ENCODE data around the gene PIK3R5. TPM values are rescaled to one million over a fixed set of nuclear protein-coding genes. Genes with fewer than 3 reads are reported as not detected.

PIK3R5 gene
- total RNA-seq, 2 experiments from 2014 or later, result 0.76 to 1.5 TPM

DNA sequence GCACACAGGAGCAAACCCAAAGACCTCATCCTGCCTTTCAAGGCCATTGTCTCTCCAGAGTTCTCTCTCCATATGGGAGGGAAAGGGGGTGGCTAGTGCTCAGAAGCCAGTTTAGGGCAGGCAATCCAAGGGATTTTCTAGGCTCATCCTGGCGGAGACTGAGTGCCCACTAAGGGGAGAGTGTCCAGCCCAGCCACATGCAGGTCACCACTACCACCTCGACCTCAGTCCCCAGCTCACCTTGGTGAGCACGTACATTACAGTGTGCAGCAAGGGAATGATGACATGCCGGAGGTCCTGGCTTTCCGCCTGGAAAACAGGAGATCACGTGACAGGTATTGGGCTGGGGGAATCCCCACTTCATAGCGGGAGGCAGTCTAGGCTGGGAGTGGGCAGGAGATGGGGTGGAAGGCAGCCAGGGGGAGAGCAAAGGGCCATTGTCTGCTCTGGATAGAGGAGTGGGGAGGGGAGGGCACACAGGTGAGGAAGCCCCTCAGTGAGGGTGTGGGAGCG lies 127.9 kb downstream of the PIK3R5 start:
- CTCF ChIA-PET (ENCODE audit: unreplicated experiment), result no interaction called here

GRCh38 chr17:8836821-8837562 lies 128.5 kb downstream of the PIK3R5 start:
- Histone ChIP-seq H3K27ac (ENCODE audit: low read depth, low read length, poor library complexity, severe bottlenecking) (no peak overlapping the region), H4K20me1 (ENCODE audit: insufficient read depth, low read length) (no peaks in the 10 kb centered on the region), H2AFZ (ENCODE audit: low read length) (no peak overlapping the region), H3K4me1 (ENCODE audit: insufficient read depth, low read length, poor library complexity, severe bottlenecking) (no peaks in the 10 kb centered on the region), H3K9me3 (ENCODE audit: low read length) (no peaks in the 10 kb centered on the region), H3K79me2 (ENCODE audit: insufficient read depth, low read depth, low read length) (no peaks in the 10 kb centered on the region), H3K9me2 (ENCODE audit: insufficient read depth, low read length) (no peaks in the 10 kb centered on the region), H3K4me2 (ENCODE audit: low read length) (no peak overlapping the region), H3K4me3 (ENCODE audit: low read depth, low read length, poor library complexity, severe bottlenecking) (no peak overlapping the region), H3K36me3 (ENCODE audit: insufficient read depth, low read length) (no peaks in the 10 kb centered on the region)
- TF ChIP-seq, protein P1, sequence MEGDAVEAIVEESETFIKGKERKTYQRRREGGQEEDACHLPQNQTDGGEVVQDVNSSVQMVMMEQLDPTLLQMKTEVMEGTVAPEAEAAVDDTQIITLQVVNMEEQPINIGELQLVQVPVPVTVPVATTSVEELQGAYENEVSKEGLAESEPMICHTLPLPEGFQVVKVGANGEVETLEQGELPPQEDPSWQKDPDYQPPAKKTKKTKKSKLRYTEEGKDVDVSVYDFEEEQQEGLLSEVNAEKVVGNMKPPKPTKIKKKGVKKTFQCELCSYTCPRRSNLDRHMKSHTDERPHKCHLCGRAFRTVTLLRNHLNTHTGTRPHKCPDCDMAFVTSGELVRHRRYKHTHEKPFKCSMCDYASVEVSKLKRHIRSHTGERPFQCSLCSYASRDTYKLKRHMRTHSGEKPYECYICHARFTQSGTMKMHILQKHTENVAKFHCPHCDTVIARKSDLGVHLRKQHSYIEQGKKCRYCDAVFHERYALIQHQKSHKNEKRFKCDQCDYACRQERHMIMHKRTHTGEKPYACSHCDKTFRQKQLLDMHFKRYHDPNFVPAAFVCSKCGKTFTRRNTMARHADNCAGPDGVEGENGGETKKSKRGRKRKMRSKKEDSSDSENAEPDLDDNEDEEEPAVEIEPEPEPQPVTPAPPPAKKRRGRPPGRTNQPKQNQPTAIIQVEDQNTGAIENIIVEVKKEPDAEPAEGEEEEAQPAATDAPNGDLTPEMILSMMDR (conservative IDR thresholded peaks at IDR 0.05; ENCODE audit: low read length), result no peak
- no peak for TF ChIP-seq EZH2phosphoT487 (IDR thresholded peaks at IDR 0.05; ENCODE audit: borderline replicate concordance, low read depth, low read length)
- ChIA-PET CTCF (ENCODE audit: unreplicated experiment) (no interaction called here), POLR2A (no interaction called here)
- BruUV-seq (replicated peaks), result no TSS peak
- intact Hi-C loops (cut with micrococcal nuclease; ENCODE audit: unreplicated experiment), result no loop called here
- DNase-seq (ENCODE audit: low spot score), result no peak

More for the DNA sequence above, 127.9 kb downstream of the PIK3R5 start:
- Histone ChIP-seq H3K9me2 (ENCODE audit: insufficient read depth, low read length) (no peaks in the 10 kb centered on the region), H3K4me1 (ENCODE audit: insufficient read depth, low read length, poor library complexity, severe bottlenecking) (no peaks in the 10 kb centered on the region), H4K20me1 (ENCODE audit: insufficient read depth, low read length) (no peaks in the 10 kb centered on the region), H3K27ac (ENCODE audit: low read depth, low read length, poor library complexity, severe bottlenecking) (no peak overlapping the region), H3K36me3 (ENCODE audit: insufficient read depth, low read length) (no peaks in the 10 kb centered on the region), H2AFZ (ENCODE audit: low read length) (no peak overlapping the region), H3K9me3 (ENCODE audit: low read length) (no peaks in the 10 kb centered on the region), H3K4me3 (ENCODE audit: low read depth, low read length, poor library complexity, severe bottlenecking) (no peak overlapping the region), H3K79me2 (ENCODE audit: insufficient read depth, low read depth, low read length) (no peaks in the 10 kb centered on the region), H3K4me2 (ENCODE audit: low read length) (no peak overlapping the region)
- TF ChIP-seq EZH2phosphoT487 (IDR thresholded peaks at IDR 0.05; ENCODE audit: borderline replicate concordance, low read depth, low read length), result no peak
- TF ChIP-seq, protein P1 (conservative IDR thresholded peaks at IDR 0.05; ENCODE audit: low read length), result no peak
- POLR2A ChIA-PET, result no interaction called here
- intact Hi-C loops (cut with micrococcal nuclease; ENCODE audit: unreplicated experiment), result no loop called here
- DNase-seq (ENCODE audit: low spot score), result no peak
- BruUV-seq (replicated peaks), result no TSS peak

DNA sequence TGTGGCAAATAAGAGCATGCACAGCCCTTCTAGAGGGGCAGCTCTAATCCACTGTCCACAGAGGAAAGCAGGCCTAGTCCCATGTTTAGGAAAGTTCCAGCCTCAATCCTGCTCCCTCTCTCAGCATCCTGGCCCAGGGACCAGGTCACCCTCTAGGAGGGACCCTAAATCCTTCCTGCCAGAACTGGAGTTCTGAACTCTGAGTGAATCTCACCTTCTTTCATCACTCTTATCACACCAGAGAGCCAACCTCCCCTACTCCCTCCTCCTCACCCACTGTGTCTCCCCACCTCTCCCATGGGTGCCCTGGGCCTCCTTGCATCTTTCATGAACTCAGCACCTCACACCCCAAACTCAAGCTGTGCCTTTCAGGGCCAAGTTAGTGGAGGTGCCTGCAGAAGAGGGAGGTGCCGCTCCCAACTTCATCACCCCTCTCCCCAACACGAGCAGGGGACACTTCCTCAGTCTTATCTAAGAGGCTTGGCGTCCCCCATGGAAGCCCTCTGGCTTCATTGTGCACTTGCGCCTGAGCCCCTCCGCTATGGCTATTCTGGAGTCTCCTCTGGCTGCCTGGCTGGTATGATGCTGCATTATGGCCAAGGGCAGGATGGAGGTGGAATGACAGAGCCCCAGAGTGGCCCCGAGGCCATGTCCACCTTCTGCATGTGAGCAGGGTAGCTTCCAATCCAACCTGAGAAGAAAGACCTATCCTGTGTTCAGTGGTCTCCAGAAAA lies 129.7 kb downstream of the PIK3R5 start:
- no peaks in the 10 kb centered on the region for H3K9me2 ChIP-seq (ENCODE audit: insufficient read depth, low read length)
- POLR2A ChIA-PET, result no interaction called here
- no peak overlapping the region for H2AFZ ChIP-seq (ENCODE audit: low read length)
- no peaks in the 10 kb centered on the region for H3K9me3 ChIP-seq (ENCODE audit: low read length)
- no peak overlapping the region for H3K27ac ChIP-seq (ENCODE audit: low read depth, low read length, poor library complexity, severe bottlenecking)
- H4K20me1 ChIP-seq (ENCODE audit: insufficient read depth, low read length), result no peaks in the 10 kb centered on the region
- no peaks in the 10 kb centered on the region for H3K4me1 ChIP-seq (ENCODE audit: insufficient read depth, low read length, poor library complexity, severe bottlenecking)
- no TSS peak for BruUV-seq (replicated peaks)
- intact Hi-C loops (cut with micrococcal nuclease; ENCODE audit: unreplicated experiment), result no loop called here
- no peak overlapping the region for H3K4me3 ChIP-seq (ENCODE audit: low read depth, low read length, poor library complexity, severe bottlenecking)
- no peaks in the 10 kb centered on the region for H3K79me2 ChIP-seq (ENCODE audit: insufficient read depth, low read depth, low read length)
- TF ChIP-seq, protein P1 (conservative IDR thresholded peaks at IDR 0.05; ENCODE audit: low read length), result no peak
- TF ChIP-seq EZH2phosphoT487 (IDR thresholded peaks at IDR 0.05; ENCODE audit: borderline replicate concordance, low read depth, low read length), result no peak
- H3K36me3 ChIP-seq (ENCODE audit: insufficient read depth, low read length), result no peaks in the 10 kb centered on the region
- no peak for DNase-seq (ENCODE audit: low spot score)
- CTCF ChIA-PET (ENCODE audit: unreplicated experiment), result no interaction called here
- no peak overlapping the region for H3K4me2 ChIP-seq (ENCODE audit: low read length)

Data from OCI-LY7 (cell line).